MM.1S (cell line): ENCODE measurements around the gene LDLRAD4.

Experiments
- EZH2 ChIP-seq: fragments of 300-600 bp; sonication (generic); optimal IDR thresholded peaks from 2 replicates; pipeline ENCODE3; 2017; ENCODE audit warnings: low read depth, mild to moderate bottlenecking, antibody characterized with exemption, low read length, mixed read lengths
- TF ChIP-seq, protein P1 (sequence below): fragments of 300-600 bp; sonication (generic); IDR thresholded peaks from 2 replicates; pipeline ENCODE4 v1.5.1; 2016; ENCODE audit warnings: antibody characterized with exemption, low read length, mixed read lengths

DNA sequence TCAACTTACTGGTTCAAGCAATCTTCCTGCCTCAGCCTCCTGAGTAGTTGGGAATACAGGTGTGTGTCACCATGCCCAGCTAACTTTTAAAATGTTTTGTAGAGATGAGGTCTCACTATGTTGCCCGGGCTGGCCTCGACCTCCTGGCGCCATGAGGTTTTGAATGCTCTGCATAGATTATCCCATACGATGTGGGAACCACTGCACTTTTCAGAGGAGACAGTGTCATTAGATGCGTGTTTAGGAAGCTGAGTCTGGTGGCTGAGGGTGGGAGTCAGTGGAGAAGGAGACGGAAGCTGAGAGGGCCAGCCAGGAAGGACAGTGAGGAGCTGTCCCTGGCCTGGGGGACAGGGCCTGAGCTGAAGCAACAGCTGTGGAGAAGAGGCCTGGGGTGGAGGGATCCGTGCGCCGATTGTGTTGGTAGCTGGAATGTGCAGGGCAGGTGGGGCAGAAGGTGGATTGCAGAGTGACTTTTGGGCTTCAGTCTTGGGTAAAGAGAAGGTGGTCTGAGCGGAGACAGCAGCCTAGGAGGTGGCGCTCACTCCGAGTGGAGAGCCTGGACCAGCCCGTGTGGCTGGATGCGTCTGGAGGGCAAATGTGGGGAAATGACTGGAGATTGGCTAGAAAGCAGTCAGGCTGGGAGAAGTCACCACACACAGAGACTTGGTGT, 68.0 kb downstream of the LDLRAD4 start:
- TF ChIP-seq, protein P1, sequence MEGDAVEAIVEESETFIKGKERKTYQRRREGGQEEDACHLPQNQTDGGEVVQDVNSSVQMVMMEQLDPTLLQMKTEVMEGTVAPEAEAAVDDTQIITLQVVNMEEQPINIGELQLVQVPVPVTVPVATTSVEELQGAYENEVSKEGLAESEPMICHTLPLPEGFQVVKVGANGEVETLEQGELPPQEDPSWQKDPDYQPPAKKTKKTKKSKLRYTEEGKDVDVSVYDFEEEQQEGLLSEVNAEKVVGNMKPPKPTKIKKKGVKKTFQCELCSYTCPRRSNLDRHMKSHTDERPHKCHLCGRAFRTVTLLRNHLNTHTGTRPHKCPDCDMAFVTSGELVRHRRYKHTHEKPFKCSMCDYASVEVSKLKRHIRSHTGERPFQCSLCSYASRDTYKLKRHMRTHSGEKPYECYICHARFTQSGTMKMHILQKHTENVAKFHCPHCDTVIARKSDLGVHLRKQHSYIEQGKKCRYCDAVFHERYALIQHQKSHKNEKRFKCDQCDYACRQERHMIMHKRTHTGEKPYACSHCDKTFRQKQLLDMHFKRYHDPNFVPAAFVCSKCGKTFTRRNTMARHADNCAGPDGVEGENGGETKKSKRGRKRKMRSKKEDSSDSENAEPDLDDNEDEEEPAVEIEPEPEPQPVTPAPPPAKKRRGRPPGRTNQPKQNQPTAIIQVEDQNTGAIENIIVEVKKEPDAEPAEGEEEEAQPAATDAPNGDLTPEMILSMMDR = no peak
- no peak for TF ChIP-seq EZH2
